HEK293 (cell line): ENCODE measurements around the gene CPNE8.

Experiments used
- GLI2 ChIP-seq: fragments of 450-650 bp; formaldehyde crosslinking; IDR thresholded peaks from 2 replicates; pipeline ENCODE4; 2017; ENCODE audit warnings: missing biosample characterization, missing genetic modification characterization, low read depth, borderline replicate concordance
- KLF8 ChIP-seq: fragments of 450-650 bp; formaldehyde crosslinking; IDR thresholded peaks from 2 replicates; pipeline ENCODE4 v1.5.1; 2016; ENCODE audit warnings: missing biosample characterization, missing genetic modification characterization
- OVOL3 ChIP-seq: fragments of 450-650 bp; formaldehyde crosslinking; IDR thresholded peaks from 2 replicates; pipeline ENCODE4 v1.5.1; 2016; ENCODE audit warnings: missing biosample characterization, missing genetic modification characterization
- PRDM1 ChIP-seq: fragments of 450-650 bp; formaldehyde crosslinking; IDR thresholded peaks from 2 replicates; pipeline ENCODE4; 2016; ENCODE audit warnings: missing biosample characterization, missing genetic modification characterization
- REPIN1 ChIP-seq: fragments of 450-650 bp; formaldehyde crosslinking; IDR thresholded peaks from 2 replicates; pipeline ENCODE4 v1.5.1; 2017; ENCODE audit warnings: missing biosample characterization, missing genetic modification characterization, low read depth
- SCRT2 ChIP-seq: fragments of 450-650 bp; formaldehyde crosslinking; IDR thresholded peaks from 2 replicates; pipeline ENCODE4 v1.5.1; 2016; ENCODE audit warnings: missing biosample characterization, missing genetic modification characterization
- ZBTB11 ChIP-seq: fragments of 450-650 bp; formaldehyde crosslinking; conservative IDR thresholded peaks from 2 replicates; pipeline ENCODE4 v1.5.1; 2016; ENCODE audit warnings: low read depth, missing biosample characterization, missing genetic modification characterization
- ZBTB8A ChIP-seq: fragments of 450-650 bp; formaldehyde crosslinking; IDR thresholded peaks from 2 replicates; pipeline ENCODE4 v1.5.1; 2016; ENCODE audit warnings: missing biosample characterization, missing genetic modification characterization
- ZNF121 ChIP-seq: fragments of 450-650 bp; formaldehyde crosslinking; IDR thresholded peaks from 2 replicates; pipeline ENCODE4 v1.5.1; 2016; ENCODE audit warnings: missing biosample characterization, missing genetic modification characterization
- ZNF133 ChIP-seq: fragments of 450-650 bp; formaldehyde crosslinking; IDR thresholded peaks from 2 replicates; pipeline ENCODE4 v1.5.1; 2016; ENCODE audit warnings: missing biosample characterization, missing genetic modification characterization
- ZNF23 ChIP-seq: fragments of 450-650 bp; formaldehyde crosslinking; IDR thresholded peaks from 2 replicates; pipeline ENCODE4 v1.5.1; 2016; ENCODE audit warnings: missing biosample characterization, missing genetic modification characterization, borderline replicate concordance
- ZNF239 ChIP-seq: fragments of 450-650 bp; formaldehyde crosslinking; IDR thresholded peaks from 2 replicates; pipeline ENCODE4 v1.5.1; 2016; ENCODE audit warnings: missing biosample characterization, missing genetic modification characterization
- ZNF274 ChIP-seq, 2 experiments: fragments of 200-500 bp in 1 of 2; fragments of 450-650 bp in 1 of 2; sonication (Bioruptor generic) in 1 of 2; formaldehyde crosslinking in 1 of 2; IDR thresholded peaks; 2 replicates each; pipeline versions ENCODE4 v1.5.1 to v1.6.1; 2014 to 2016; ENCODE audit warnings: borderline replicate concordance in 1 of 2, inconsistent platforms in 1 of 2, low read length in 1 of 2, missing biosample characterization in 1 of 2, missing genetic modification characterization in 1 of 2
- ZNF335 ChIP-seq: fragments of 450-650 bp; formaldehyde crosslinking; conservative IDR thresholded peaks from 2 replicates; pipeline ENCODE4 v1.5.1; 2016; ENCODE audit warnings: missing biosample characterization, missing genetic modification characterization
- ZNF37A ChIP-seq: fragments of 450-650 bp; IDR thresholded peaks from 2 replicates; pipeline ENCODE4 v1.5.1; 2018; ENCODE audit warnings: missing biosample characterization, missing genetic modification characterization
- ZNF398 ChIP-seq: fragments of 450-650 bp; formaldehyde crosslinking; IDR thresholded peaks from 2 replicates; pipeline ENCODE4 v1.5.1; 2017; ENCODE audit warnings: missing biosample characterization, missing genetic modification characterization
- ZNF404 ChIP-seq: fragments of 450-650 bp; formaldehyde crosslinking; IDR thresholded peaks from 2 replicates; pipeline ENCODE4 v1.5.1; 2017; ENCODE audit warnings: missing biosample characterization, missing genetic modification characterization
- ZNF449 ChIP-seq: fragments of 450-650 bp; formaldehyde crosslinking; IDR thresholded peaks from 2 replicates; pipeline ENCODE4 v1.5.1; 2017; ENCODE audit warnings: missing biosample characterization, mild to moderate bottlenecking, missing genetic modification characterization, moderate library complexity
- ZNF501 ChIP-seq: fragments of 450-650 bp; formaldehyde crosslinking; IDR thresholded peaks from 2 replicates; pipeline ENCODE4 v1.5.1; 2016; ENCODE audit warnings: missing biosample characterization, missing genetic modification characterization
- ZNF529 ChIP-seq: fragments of 450-650 bp; formaldehyde crosslinking; IDR thresholded peaks from 2 replicates; pipeline ENCODE4 v1.5.1; 2017; ENCODE audit warnings: missing genetic modification characterization, missing biosample characterization; ENCODE audit not compliant: insufficient replicate concordance
- ZNF560 ChIP-seq: fragments of 450-650 bp; formaldehyde crosslinking; IDR thresholded peaks from 2 replicates; pipeline ENCODE4 v1.5.1; 2017; ENCODE audit warnings: missing biosample characterization, missing genetic modification characterization, borderline replicate concordance
- ZNF610 ChIP-seq: fragments of 450-650 bp; formaldehyde crosslinking; IDR thresholded peaks from 2 replicates; pipeline ENCODE4 v1.5.1; 2016; ENCODE audit warnings: missing biosample characterization, missing genetic modification characterization, borderline replicate concordance
- ZNF701 ChIP-seq: fragments of 450-650 bp; formaldehyde crosslinking; IDR thresholded peaks from 2 replicates; pipeline ENCODE4 v1.5.1; 2016; ENCODE audit warnings: missing biosample characterization, missing genetic modification characterization
- ZNF76 ChIP-seq: fragments of 450-650 bp; formaldehyde crosslinking; IDR thresholded peaks from 2 replicates; pipeline ENCODE4; 2016; ENCODE audit warnings: low read depth, missing biosample characterization, missing genetic modification characterization, borderline replicate concordance
- ZNF776 ChIP-seq: fragments of 450-650 bp; formaldehyde crosslinking; IDR thresholded peaks from 2 replicates; pipeline ENCODE4 v1.5.0; 2017; ENCODE audit warnings: missing biosample characterization, missing genetic modification characterization, borderline replicate concordance
- ZNF785 ChIP-seq: fragments of 450-650 bp; formaldehyde crosslinking; IDR thresholded peaks from 2 replicates; pipeline ENCODE4 v1.5.1; 2016; ENCODE audit warnings: missing biosample characterization, missing genetic modification characterization
- ZNF791 ChIP-seq: fragments of 450-650 bp; formaldehyde crosslinking; IDR thresholded peaks from 2 replicates; pipeline ENCODE4 v1.5.1; 2016; ENCODE audit warnings: missing biosample characterization, missing genetic modification characterization
- ZSCAN23 ChIP-seq: fragments of 450-650 bp; formaldehyde crosslinking; IDR thresholded peaks from 2 replicates; pipeline ENCODE4 v1.5.1; 2016; ENCODE audit warnings: missing biosample characterization, missing genetic modification characterization
- ZXDB ChIP-seq: fragments of 450-650 bp; formaldehyde crosslinking; IDR thresholded peaks from 2 replicates; pipeline ENCODE4 v1.5.1; 2016; ENCODE audit warnings: missing biosample characterization, missing genetic modification characterization
- TF ChIP-seq, protein P1 (sequence below): IDR thresholded peaks from 2 replicates; pipeline ENCODE4 v1.6.1; 2011; ENCODE audit warnings: mild to moderate bottlenecking, low read depth, low read length, borderline replicate concordance
- TF ChIP-seq, protein P2 (sequence below): fragments of 450-650 bp; formaldehyde crosslinking; IDR thresholded peaks from 2 replicates; pipeline ENCODE4 v1.5.1; 2016; ENCODE audit warnings: missing biosample characterization, missing genetic modification characterization

Gene CPNE8

DNA sequence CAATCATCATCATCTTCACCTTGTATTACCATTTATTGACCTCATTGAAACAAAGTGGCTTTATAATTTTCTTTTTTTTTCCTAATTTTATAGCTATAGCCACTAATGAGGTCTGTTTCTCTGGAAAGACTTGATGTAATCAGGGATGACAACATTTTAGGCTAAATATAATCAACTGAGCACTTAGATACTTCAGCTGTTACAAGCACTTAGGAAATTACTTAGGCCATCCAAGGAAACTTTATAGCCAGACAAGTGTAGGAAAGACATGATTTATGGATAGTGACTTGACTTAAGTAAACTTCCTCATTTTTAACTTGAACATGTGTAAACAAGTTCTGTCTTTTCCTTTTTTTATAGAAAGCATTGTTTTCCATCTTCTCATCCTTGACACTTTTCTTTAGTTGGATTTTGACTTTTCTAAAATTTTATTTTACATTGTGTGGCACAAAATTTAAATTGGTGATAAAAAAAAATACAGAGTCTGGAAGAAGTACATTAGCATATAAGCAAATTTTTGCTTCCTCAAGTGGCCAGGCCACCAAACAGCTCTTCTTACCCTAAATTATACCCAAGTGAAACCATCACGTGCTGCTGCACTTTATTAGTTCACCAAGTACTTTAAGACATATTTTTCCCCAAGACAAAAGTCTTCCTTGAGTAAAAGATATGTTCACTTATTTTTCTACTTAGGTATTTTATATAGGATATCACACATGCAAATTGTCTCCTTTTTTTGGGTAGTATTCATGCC lies 15.1 kb downstream of the CPNE8 start (continued):
- TF ChIP-seq ZSCAN23 (tag by site-specific recombination) (0 out of 2 replicates have a peak, but pooled peaks have one; percentile 39), ZNF404 (tag by site-specific recombination) (no peak), ZNF791 (tag by site-specific recombination) (no peak), ZNF560 (tag by site-specific recombination) (no peak), ZBTB8A (tag by site-specific recombination) (no peak), SCRT2 (tag by site-specific recombination) (peak; percentile 75), ZNF610 (tag by site-specific recombination) (no peak), ZNF701 (tag by site-specific recombination) (no peak), REPIN1 (tag by site-specific recombination) (no peak), ZNF37A (no peak), ZNF501 (tag by site-specific recombination) (no peak; the same call in 1 of the 2 replicates), ZNF239 (tag by site-specific recombination) (no peak), ZNF23 (no peak), ZNF76 (tag by site-specific recombination) (peak; percentile 21; the same call in 1 of the 2 replicates), ZNF449 (tag by site-specific recombination) (peak; percentile 61; the same call in 1 of the 2 replicates), PRDM1 (tag by site-specific recombination) (peak; percentile 53; the same call in 1 of the 2 replicates), ZNF776 (tag by site-specific recombination) (no peak), ZNF398 (tag by site-specific recombination) (peak; percentile 46), ZNF274 (IDR thresholded peaks at IDR 0.05; ENCODE audit: low read length) (no peak), ZNF274 (tag by site-specific recombination; IDR thresholded peaks at IDR 0.05; ENCODE audit: borderline replicate concordance) (no peak), ZNF529 (tag by site-specific recombination) (peak; percentile 50), OVOL3 (peak; percentile 84; the same call in 1 of the 2 replicates), ZNF785 (no peak), ZNF121 (tag by site-specific recombination) (no peak), ZNF335 (no peak), ZNF133 (tag by site-specific recombination) (no peak), GLI2 (tag by site-specific recombination) (peak; percentile 90), ZXDB (peak; percentile 87), KLF8 (tag by site-specific recombination) (peak; percentile 76), ZBTB11 (tag by site-specific recombination) (no peak)
- TF ChIP-seq, protein P1, sequence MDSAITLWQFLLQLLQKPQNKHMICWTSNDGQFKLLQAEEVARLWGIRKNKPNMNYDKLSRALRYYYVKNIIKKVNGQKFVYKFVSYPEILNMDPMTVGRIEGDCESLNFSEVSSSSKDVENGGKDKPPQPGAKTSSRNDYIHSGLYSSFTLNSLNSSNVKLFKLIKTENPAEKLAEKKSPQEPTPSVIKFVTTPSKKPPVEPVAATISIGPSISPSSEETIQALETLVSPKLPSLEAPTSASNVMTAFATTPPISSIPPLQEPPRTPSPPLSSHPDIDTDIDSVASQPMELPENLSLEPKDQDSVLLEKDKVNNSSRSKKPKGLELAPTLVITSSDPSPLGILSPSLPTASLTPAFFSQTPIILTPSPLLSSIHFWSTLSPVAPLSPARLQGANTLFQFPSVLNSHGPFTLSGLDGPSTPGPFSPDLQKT = no peak
- TF ChIP-seq, protein P2, sequence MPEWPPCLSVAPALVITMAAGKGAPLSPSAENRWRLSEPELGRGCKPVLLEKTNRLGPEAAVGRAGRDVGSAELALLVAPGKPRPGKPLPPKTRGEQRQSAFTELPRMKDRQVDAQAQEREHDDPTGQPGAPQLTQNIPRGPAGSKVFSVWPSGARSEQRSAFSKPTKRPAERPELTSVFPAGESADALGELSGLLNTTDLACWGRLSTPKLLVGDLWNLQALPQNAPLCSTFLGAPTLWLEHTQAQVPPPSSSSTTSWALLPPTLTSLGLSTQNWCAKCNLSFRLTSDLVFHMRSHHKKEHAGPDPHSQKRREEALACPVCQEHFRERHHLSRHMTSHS (tag by site-specific recombination) = no peak
